ENCODE results near the gene CDH10.

Gene CDH10

DNA sequence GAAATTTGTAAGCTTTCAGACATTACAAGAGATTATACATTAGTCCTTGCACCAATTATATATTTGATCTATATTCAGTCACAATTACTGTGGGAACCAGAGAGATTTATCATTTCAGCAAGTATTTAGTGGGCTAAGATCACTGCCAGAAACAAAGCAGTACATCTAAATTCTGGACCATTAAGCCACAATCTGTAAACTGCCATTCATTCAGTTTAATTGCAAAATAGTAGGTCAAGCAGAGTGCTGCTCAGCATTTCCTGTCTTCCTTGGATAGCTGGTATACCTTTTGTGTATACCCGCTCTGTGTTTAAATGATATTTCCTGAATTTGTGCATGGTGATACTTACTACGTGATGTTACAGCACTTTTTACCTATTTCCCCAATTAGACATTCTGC is 42.6 kb downstream of the CDH10 start:
- DNase-seq (ENCODE audit: low read depth, low spot score) = no peak

DNA sequence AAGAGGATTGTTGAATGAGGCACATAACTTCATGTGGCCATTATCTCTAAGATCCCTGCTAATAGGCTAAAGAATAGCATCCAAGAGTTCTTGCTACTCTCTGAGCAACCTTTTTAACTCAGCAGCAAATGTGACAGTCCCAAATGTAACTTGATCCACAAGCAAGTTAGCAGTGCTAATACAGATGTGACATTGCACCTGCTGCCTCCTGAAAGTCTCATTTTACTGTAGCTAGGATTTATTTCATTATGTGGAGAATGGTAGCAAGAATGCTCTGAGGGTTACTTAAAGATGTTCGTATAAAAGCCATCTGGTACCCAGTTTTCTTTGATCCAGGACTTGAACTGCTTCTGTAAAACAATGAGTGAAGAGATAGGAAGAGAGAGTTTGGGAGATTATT is 45.8 kb downstream of the CDH10 start:
- no peak for DNase-seq (ENCODE audit: low read depth, low spot score)

GRCh38 chr5:24595329-24595728 is 49.4 kb downstream of the CDH10 start:
- no peak for DNase-seq (ENCODE audit: low read depth, low spot score)

DNA sequence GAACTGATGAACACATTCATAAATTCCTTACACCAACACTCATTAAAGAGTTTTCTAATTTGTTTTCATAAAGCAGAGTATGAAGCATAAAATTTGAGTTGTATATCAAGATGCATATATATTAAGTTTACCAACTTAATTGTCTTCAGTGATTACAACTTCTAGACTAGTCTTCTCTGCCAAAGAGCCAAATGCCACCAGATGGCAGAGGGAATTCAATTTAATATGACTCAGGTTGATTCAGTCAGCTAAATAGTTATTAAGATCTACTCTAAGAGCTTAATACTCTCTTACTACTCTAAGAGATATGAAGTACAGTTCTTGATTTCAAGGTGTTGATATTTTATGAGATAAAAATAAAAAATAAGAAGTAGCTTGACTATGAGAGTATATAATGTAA is 53.4 kb downstream of the CDH10 start:
- DNase-seq (ENCODE audit: low read depth, low spot score) = no peak

- DNase-seq (ENCODE audit: low read depth, low spot score) = no peak
Measured at GRCh38 chr5:24589566-24589965, 55.2 kb downstream of the CDH10 start.

- no peak for DNase-seq (ENCODE audit: low read depth, low spot score)
Measured at GRCh38 chr5:24585751-24586150, 59.0 kb downstream of the CDH10 start.

GRCh38 chr5:24571302-24571701 is 73.5 kb downstream of the CDH10 start:
- DNase-seq (ENCODE audit: low read depth, low spot score) = no peak

DNA sequence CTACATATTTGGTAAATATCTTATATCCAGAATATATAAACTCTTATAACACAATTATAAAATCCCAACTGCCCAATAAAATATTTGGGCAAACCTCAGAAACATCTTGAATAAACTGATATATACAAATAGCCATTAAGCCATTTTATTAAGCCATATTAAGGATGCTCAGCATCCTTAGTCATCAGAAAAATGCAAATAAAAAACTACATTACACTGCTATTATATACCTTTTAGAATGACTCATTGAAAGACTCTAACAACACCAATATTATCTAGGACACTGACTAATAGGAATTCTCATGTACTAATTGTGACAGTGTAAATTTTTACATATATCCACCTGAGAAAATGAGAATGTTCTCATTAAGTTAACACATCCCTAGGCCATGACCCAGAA is 77.8 kb downstream of the CDH10 start:
- no peak for DNase-seq (ENCODE audit: low read depth, low spot score)

DNA sequence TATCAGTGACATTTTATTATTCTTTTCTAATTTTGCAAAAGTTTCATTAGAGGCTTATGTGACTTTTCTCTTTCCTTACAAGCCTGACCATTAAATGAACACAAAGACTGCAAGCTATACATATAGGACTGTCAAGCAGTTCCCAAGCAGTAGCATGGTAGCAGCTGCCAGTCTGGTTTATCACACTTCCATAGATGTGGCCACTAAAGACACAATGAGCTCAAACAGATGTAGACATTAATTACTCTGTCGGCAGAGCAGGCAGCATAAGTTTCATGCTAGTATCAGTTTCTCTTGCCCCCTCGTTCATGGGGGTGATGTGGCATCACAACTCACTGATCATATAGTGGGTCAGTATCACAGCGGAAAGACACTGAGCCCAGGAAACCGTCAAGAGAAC is 89.5 kb downstream of the CDH10 start:
- no peak for DNase-seq (ENCODE audit: low read depth, low spot score)

- DNase-seq (ENCODE audit: low read depth, low spot score) = no peak
Measured at GRCh38 chr5:24547132-24547531, 97.6 kb downstream of the CDH10 start.

- DNase-seq (ENCODE audit: low read depth, low spot score) = no peak
Measured at GRCh38 chr5:24539613-24540012, 105.2 kb downstream of the CDH10 start.

- DNase-seq (ENCODE audit: low read depth, low spot score) = no peak
Measured at GRCh38 chr5:24538346-24538745, 106.4 kb downstream of the CDH10 start.

GRCh38 chr5:24535646-24536045 is 109.1 kb downstream of the CDH10 start:
- no peak for DNase-seq (ENCODE audit: low read depth, low spot score)

- DNase-seq (ENCODE audit: low read depth, low spot score) = no peak
Measured at GRCh38 chr5:24530906-24531305, 113.9 kb downstream of the CDH10 start.

GRCh38 chr5:24525414-24525813 is 119.4 kb downstream of the CDH10 start:
- no peak for DNase-seq (ENCODE audit: low read depth, low spot score)

DNA sequence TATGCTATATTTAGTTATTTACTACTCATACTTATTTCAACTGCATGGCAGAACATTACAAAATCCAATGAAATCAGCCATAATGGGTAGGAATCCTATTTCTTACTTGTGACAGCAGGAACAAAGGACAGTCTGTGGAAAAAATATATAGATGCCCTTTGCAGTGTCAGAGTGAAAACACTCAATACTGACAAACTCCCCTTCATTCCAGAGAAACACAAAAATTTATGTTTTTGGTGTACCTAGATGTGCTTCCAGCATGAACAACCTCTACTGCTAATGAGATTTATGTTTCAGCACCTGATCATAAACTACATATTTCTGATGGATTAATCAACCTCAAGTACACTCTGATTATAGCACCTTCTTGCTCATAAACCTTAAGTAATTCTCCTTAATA is 132.4 kb downstream of the CDH10 start:
- no peak for DNase-seq (ENCODE audit: low read depth, low spot score)

DNA sequence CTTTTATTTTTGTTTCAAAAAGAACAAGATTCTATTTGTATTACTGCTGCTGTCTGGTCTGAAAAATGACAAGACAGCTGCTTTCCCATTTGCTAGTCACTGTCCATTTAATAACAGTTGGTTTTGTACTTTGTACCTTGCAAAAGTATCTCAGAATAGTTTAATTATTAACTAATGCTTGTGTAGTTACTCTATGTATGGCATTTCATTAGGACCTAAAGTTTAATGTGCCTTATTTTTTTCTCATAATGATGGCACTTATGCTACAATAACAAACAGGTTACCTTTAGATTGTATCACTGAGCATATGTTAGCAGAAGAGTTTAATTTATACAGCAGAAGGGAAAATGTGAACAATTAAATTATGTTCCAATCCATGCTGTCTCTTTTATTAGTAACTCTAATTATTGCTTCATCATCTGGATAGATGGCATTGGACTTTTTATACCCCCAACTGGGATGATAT is 134.2 kb downstream of the CDH10 start:
- no peak for DNase-seq (ENCODE audit: low read depth, low spot score)

- no peak for DNase-seq (ENCODE audit: low read depth, low spot score)
Measured at GRCh38 chr5:24509943-24510342, 134.8 kb downstream of the CDH10 start.

GRCh38 chr5:24505258-24505657 is 139.5 kb downstream of the CDH10 start:
- no peak for DNase-seq (ENCODE audit: low read depth, low spot score)

DNA sequence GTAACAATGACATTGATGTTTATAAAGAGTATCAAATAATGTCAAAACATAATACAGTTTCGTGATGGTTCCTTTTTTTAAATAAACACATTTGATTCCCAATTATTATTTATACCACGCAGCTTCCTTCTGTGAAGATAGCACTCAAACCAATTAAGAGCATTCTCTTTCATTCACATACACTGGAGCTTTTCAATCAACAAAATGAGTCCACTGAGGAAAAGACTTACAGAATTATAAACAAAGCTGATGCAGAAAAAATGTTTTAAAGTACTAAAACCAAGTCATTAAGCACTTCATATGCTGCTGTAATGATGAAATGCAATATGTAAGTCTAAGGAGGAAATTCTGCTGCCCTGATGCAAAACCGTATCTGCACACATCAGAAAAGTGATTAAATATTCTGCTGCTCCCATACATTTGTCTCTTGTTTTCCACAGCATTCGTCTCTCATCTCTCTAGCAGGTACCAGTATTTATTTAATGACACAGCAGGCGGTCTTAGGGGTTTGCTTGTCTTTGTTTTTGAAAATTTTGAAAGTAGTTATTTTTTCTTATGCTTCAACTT is 147.1 kb downstream of the CDH10 start:
- no peak for DNase-seq (ENCODE audit: low read depth, low spot score)

DNA sequence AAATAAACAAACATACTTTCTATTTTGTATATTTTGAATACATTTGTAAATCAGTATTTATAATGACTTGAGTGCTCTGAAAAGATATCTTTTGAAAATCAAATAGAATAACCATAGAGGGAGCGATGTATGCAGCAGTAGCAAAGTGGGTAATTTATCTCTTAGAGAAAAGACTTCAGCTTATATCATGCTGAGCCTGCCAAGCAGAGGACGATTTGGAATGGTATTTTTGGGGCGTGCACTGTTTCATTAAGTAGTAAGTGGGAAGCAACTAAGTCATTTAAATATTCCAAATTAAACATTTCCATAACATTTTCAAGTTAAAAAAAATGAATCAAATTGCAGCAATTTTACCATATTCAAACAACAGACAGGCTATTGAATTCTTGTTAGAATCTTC is 147.6 kb downstream of the CDH10 start:
- DNase-seq (ENCODE audit: low read depth, low spot score) = no peak

- DNase-seq (ENCODE audit: low read depth, low spot score) = no peak
Measured at GRCh38 chr5:24496268-24496667, 148.5 kb downstream of the CDH10 start.

GRCh38 chr5:24492229-24492628 is 152.5 kb downstream of the CDH10 start:
- DNase-seq (ENCODE audit: low read depth, low spot score) = no peak

GRCh38 chr5:24491490-24491889 is 153.3 kb downstream of the CDH10 start:
- DNase-seq (ENCODE audit: low read depth, low spot score) = no peak
